Endothelial cell of umbilical vein (primary cell): ENCODE measurements around the gene SLF1. TPM values are rescaled to one million over a fixed set of nuclear protein-coding genes. Genes with fewer than 3 reads are reported as not detected.

Experiments used
- Bru-seq: library from RNA; stranded (reverse); fragments of 400-500 nt; gene quantifications from one replicate; lab custom pipeline; 2021; lab: Mats Ljungman, UMichigan
- BruChase-seq, 2 experiments: library from RNA; stranded (reverse); fragments of 400-500 nt; gene quantifications; one replicate each; lab custom pipeline; 2021; lab: Mats Ljungman, UMichigan
- BruUV-seq: library from RNA; stranded (reverse); fragments of 400-500 nt; replicated peaks from 2 replicates; lab custom pipeline; 2021; lab: Mats Ljungman, UMichigan
- CTCF ChIA-PET: fragments of 300-600, 350-600 bp; sonication (Branson Sonifier 250); formaldehyde crosslinking; loops from one replicate; lab custom pipeline; 2021; ENCODE audit warnings: antibody characterized with exemption, inconsistent platforms; lab: Charles Lee
- POLR2A ChIA-PET: fragments of 300-600, 350-600 bp; sonication (Branson Sonifier 250); formaldehyde crosslinking; loops from one replicate; lab custom pipeline; 2021; ENCODE audit warnings: antibody characterized with exemption, inconsistent platforms; lab: Charles Lee
- DNase-seq: peaks from one replicate; pipeline ENCODE4 v3.0.0-alpha.2; 2011; ENCODE audit warnings: low read depth, low spot score
- FAIRE-seq: peaks from 2 replicates; lab custom pipeline; 2011; peaks lifted over from hg19 to GRCh38; lab: Jason Lieb, UNC
- H2AFZ ChIP-seq: 2 replicates; pipeline ENCODE4 v1.6.0; 2012; ENCODE audit warnings: low read depth, low read length, control low read depth, inconsistent platforms
- H3K27ac ChIP-seq: 2 replicates; pipeline ENCODE4 v1.5.1; 2011; ENCODE audit warnings: low read depth, mild to moderate bottlenecking, control low read depth, low read length, moderate library complexity; ENCODE audit not compliant: insufficient read depth
- H3K27me3 ChIP-seq, 2 experiments: 2 replicates each; pipeline versions ENCODE4 v1.6.0 to v1.6.1; 2011; ENCODE audit warnings: low read length in 2 of 2, mixed read lengths in 1 of 2; ENCODE audit not compliant: control insufficient read depth in 2 of 2, insufficient read depth in 2 of 2
- H3K36me3 ChIP-seq, 2 experiments: 2 replicates in 1 of 2; 3 replicates in 1 of 2; pipeline ENCODE4 v1.5.1; 2011; ENCODE audit warnings: low read length in 2 of 2, mild to moderate bottlenecking in 1 of 2, moderate library complexity in 1 of 2; ENCODE audit not compliant: control insufficient read depth in 2 of 2, insufficient read depth in 2 of 2; ENCODE audit errors: extremely low read depth in 1 of 2
- H3K4me1 ChIP-seq: 3 replicates; pipeline ENCODE4 v1.5.1; 2011; ENCODE audit warnings: mild to moderate bottlenecking, low read length; ENCODE audit not compliant: control insufficient read depth, insufficient read depth; ENCODE audit errors: extremely low read depth
- H3K4me2 ChIP-seq: 2 replicates; pipeline ENCODE4 v1.6.1; 2011; ENCODE audit warnings: low read length, control low read depth, mixed read lengths; ENCODE audit not compliant: insufficient read depth
- H3K4me3 ChIP-seq, 3 experiments: fragments of 200-600 bp in 1 of 3; sonication (generic), shearing (Covaris generic) in 1 of 3; replicated peaks in 1 of 3; 2 replicates each; pipeline ENCODE4 v1.5.1; 2011 to 2016; ENCODE audit warnings: control low read depth in 3 of 3, low read length in 3 of 3, mild to moderate bottlenecking in 2 of 3, inconsistent platforms in 1 of 3, low read depth in 1 of 3, moderate library complexity in 1 of 3; ENCODE audit not compliant: insufficient read depth in 1 of 3
- H3K79me2 ChIP-seq: 2 replicates; pipeline ENCODE4 v1.6.0; 2012; ENCODE audit warnings: low read length, inconsistent platforms; ENCODE audit not compliant: control insufficient read depth, insufficient read depth
- H3K9ac ChIP-seq: replicated peaks from 2 replicates; pipeline ENCODE3; 2011; ENCODE audit warnings: low read length, control low read depth; ENCODE audit not compliant: insufficient read depth; ENCODE audit errors: extremely low read depth
- H3K9me1 ChIP-seq: replicated peaks from 3 replicates; pipeline ENCODE4 v1.6.0; 2011; ENCODE audit warnings: mild to moderate bottlenecking, low read length; ENCODE audit not compliant: control insufficient read depth, insufficient read depth; ENCODE audit errors: extremely low read depth
- H3K9me3 ChIP-seq: replicated peaks from 2 replicates; pipeline ENCODE4 v1.5.1; 2012; ENCODE audit warnings: low read length, inconsistent platforms; ENCODE audit not compliant: control insufficient read depth, insufficient read depth
- H4K20me1 ChIP-seq: replicated peaks from 2 replicates; pipeline ENCODE3; 2011; ENCODE audit warnings: mild to moderate bottlenecking, low read length; ENCODE audit not compliant: control insufficient read depth, insufficient read depth; ENCODE audit errors: extremely low read depth
- EZH2 ChIP-seq: IDR thresholded peaks from 2 replicates; pipeline ENCODE4 v1.6.1; 2012; ENCODE audit warnings: borderline replicate concordance, low read depth, mild to moderate bottlenecking, moderate library complexity, low read length, inconsistent platforms; ENCODE audit not compliant: severe bottlenecking
- FOS ChIP-seq: IDR thresholded peaks from 2 replicates; pipeline ENCODE4 v1.6.1; 2011; ENCODE audit warnings: mild to moderate bottlenecking, low read length, moderate library complexity, borderline replicate concordance; ENCODE audit not compliant: insufficient read depth
- JUN ChIP-seq: IDR thresholded peaks from 2 replicates; pipeline ENCODE4 v1.6.1; 2011; ENCODE audit warnings: borderline replicate concordance, low read depth; ENCODE audit not compliant: insufficient read length, insufficient read depth
- MYC ChIP-seq: IDR thresholded peaks from one replicate; pipeline ENCODE4 v1.6.1; 2011; ENCODE audit warnings: mild to moderate bottlenecking, low read depth, low read length
- POLR2A ChIP-seq: IDR thresholded peaks from 2 replicates; pipeline ENCODE4 v1.6.1; 2012; ENCODE audit warnings: low read depth, mild to moderate bottlenecking, control low read depth, low read length
- POLR2AphosphoS5 ChIP-seq: IDR thresholded peaks from 2 replicates; pipeline ENCODE4 v1.6.1; 2012; ENCODE audit warnings: low read depth, mild to moderate bottlenecking, control low read depth, low read length, moderate library complexity; ENCODE audit not compliant: insufficient read depth
- dilution Hi-C: fragments of 300-500 bp; cut with MboI; formaldehyde crosslinking; loops from one replicate; pipeline ENCODE4 v1.15.0; 2019; ENCODE audit warnings: low sequenced_read_pairs; ENCODE audit not compliant: extremely low pct_ligation_motif_present
- intact Hi-C: fragments of 100-400 bp; cut with micrococcal nuclease; formaldehyde crosslinking; loops from one replicate; pipeline ENCODE4 v1.10.0; 2022
- long read RNA-seq: library from polyadenylated mRNA; stranded (forward); transcript quantifications from one replicate; pipeline ENCODE4 v2.0.0, GENCODE V29; 2021
- polyA minus RNA-seq, 3 experiments: library from RNA; depleted of rRNA, polyadenylated mRNA; stranded (reverse); fragments of >200 nt; gene quantifications; 1 replicate in 1 of 3; 2 replicates in 2 of 3; pipeline ENCODE4 v1.2.3, GENCODE V29; 2011
- polyA plus RNA-seq, 4 experiments: library from polyadenylated mRNA; depleted of rRNA in 3 of 4; stranded (reverse) in 3 of 4; unstranded in 1 of 4; fragments of >200 nt; gene quantifications; 2 replicates each; pipeline versions ENCODE4 v1.2.1 to v1.2.3, GENCODE V29; 2011 to 2012; ENCODE audit warnings: missing spikeins in 1 of 4
- total RNA-seq: library from RNA; stranded (reverse); gene quantifications from 2 replicates; pipeline ENCODE4 v1.2.3, GENCODE V29; 2021
- TF ChIP-seq, protein P1 (sequence below): IDR thresholded peaks from 2 replicates; pipeline ENCODE4 v1.6.1; 2011; ENCODE audit not compliant: insufficient read depth, insufficient read length
- TF ChIP-seq, protein P2 (sequence below), 2 donors: IDR thresholded peaks; 1 replicate in 1 of 2; 2 replicates in 1 of 2; pipeline ENCODE4 v1.5.1; 2011; ENCODE audit warnings: low read length in 2 of 2, mild to moderate bottlenecking in 2 of 2, moderate library complexity in 2 of 2, control low read depth in 1 of 2, inconsistent platforms in 1 of 2, low read depth in 1 of 2; ENCODE audit not compliant: insufficient read depth in 1 of 2; ENCODE audit errors: extremely low read depth in 1 of 2

Gene SLF1
- total RNA-seq (6.4 and 8.5 TPM in 2 replicates), polyA plus RNA-seq (1.4 TPM in 2 replicates), polyA minus RNA-seq (3.6 and 3.9 TPM in 2 replicates), Bru-seq, nascent RNA (percentile 73 among the genes with signal in this experiment), BruChase-seq, experiment 1, labeled RNA remaining after a 6-hour chase (percentile 53 among the genes with signal in this experiment), BruChase-seq, experiment 2, labeled RNA remaining after a 2-hour chase (percentile 67 among the genes with signal in this experiment)
- polyA plus RNA-seq (2011; cell fraction: cytosol; rRNA removed), result 1.7 and 2.2 TPM in 2 replicates
- polyA plus RNA-seq (2011; cell fraction: nucleus; rRNA removed), result 4.2 and 5.3 TPM in 2 replicates
- polyA plus RNA-seq (2012), result 2.2 and 4.4 TPM in 2 replicates
- polyA minus RNA-seq (2011; cell fraction: cytosol; rRNA and poly(A)+ RNA removed), result 63.7 TPM
- polyA minus RNA-seq (2011; cell fraction: nucleus; rRNA and poly(A)+ RNA removed), result 5.0 and 12.6 TPM in 2 replicates
- long read RNA-seq, full-length matches to known transcripts, result 5 of 37 reads
- long read RNA-seq, partial matches to known transcripts, result 1 of 37 reads
- long read RNA-seq, other reads (novel, unspliced or antisense), result 31 of 37 reads

DNA sequence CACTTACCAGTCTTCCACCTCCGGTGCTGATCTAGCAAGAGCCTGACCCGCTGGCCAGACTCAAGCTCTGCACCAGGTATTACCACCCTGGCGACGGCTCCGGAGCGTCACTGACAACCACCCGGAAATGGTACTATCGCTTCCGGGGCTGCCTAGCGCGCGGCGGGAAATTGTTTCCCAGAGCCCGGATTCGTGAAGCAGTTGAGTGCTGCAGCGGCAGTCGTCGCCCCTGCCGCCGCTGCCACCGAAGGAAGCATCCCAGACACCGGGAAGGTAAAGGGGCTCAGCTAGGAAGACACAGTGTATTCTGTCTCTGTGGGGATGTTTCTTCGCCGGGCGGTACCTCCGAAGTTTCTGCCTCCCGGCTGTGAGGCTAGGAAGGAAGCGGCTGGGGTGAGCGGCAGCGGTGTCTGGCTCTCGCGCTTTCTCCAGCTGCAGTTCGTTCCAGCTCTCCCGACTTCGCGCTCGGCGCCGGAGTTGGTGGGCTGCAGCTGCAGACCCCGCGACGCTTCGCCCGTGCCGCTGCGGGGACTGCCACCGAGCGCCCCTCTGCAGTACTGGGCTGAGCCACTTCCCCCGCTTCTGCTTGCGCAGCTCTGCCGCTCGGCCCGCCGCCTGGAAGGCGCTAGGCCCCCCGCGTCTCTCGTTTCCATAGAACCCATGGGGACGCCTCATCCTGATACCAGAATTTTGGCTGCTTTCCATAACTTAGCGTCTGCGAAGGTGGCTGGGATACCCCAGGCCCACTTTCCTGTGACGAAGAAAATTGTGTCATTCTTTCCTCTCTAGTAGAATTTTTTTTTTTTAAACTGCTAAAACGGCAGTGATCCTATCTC lies at the start of gene SLF1, which contains the start of gene KIAA0825:
Gene SLF1 (plus strand): TSS at position 177 of the 836 bp plus-strand sequence. CDS start 10,142 bp downstream, outside the sequence.
Gene KIAA0825 (minus strand): TSS at position 112 of the 836 bp plus-strand sequence. CDS start 81,478 bp downstream, outside the sequence.
- peak; percentile 43 for TF ChIP-seq POLR2A
- TF ChIP-seq EZH2, result no peak
- FAIRE-seq (peak; percentile 80), DNase-seq (peak; percentile 91)
- peak within 1 kb of the TSS; percentile 98 for H2AFZ ChIP-seq
- H3K36me3 ChIP-seq, result no peaks in the 10 kb centered on the region
- dilution Hi-C loops, result no loop called here
- no peaks in the 10 kb centered on the region for H3K27me3 ChIP-seq
- peaks cover 12% of the 10 kb centered on the region for H3K4me1 ChIP-seq
- CTCF ChIA-PET, result interaction anchor here (1.2 to 2.0 kb wide), 5 partner anchors 10 to 119 kb away, joined by 3 to 10 read pairs (median 4); no protein-coding TSS in a partner anchor
- peak within 1 kb of the TSS; percentile 66 for H3K27ac ChIP-seq
- H4K20me1 ChIP-seq, result no peaks in the 10 kb centered on the region
- H3K9me1 ChIP-seq, result no peaks in the 10 kb centered on the region
- H3K79me2 ChIP-seq, result peaks cover 21% of the 10 kb centered on the region
- H3K9me3 ChIP-seq, result no peaks in the 10 kb centered on the region
- intact Hi-C loops, result loop anchor here (1.0 to 2.0 kb wide), 2 partner anchors 75 to 120 kb away; no protein-coding TSS in a partner anchor
- peak within 1 kb of the TSS; percentile 73 to 90 (median 79) for H3K4me3 ChIP-seq
- POLR2A ChIA-PET, result no interaction called here
- peak within 1 kb of the TSS; percentile 65 for H3K9ac ChIP-seq
- BruUV-seq, result TSS peak; percentile 43
- peak within 1 kb of the TSS; percentile 88 for H3K4me2 ChIP-seq

DNA sequence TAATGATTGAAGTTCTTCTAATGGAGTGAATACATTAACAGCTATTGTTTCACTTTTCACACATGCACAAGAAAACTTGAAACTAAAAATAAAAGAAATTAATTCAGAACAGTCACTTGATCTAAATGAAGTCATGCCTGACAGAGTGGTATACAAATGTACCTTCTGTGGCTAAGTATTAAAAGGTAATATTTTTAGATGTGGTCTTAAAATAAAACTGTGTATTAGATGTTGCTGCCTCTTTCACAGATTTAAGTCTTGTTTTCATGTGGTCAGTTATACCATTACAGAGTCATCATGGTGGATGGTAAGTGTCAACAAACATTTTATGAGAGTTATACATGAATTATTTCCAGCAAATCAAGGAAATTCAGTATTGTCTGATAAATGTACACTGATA lies 47.1 kb upstream of the SLF1 start:
- no peaks in the 10 kb centered on the region for H3K79me2 ChIP-seq
- H3K9me3 ChIP-seq, result no peaks in the 10 kb centered on the region
- intact Hi-C loops (no loop called here), dilution Hi-C loops (no loop called here)
- H3K27me3 ChIP-seq, result no peaks in the 10 kb centered on the region
- no peak overlapping the region for H3K9ac ChIP-seq
- no peak overlapping the region for H3K27ac ChIP-seq
- CTCF ChIA-PET, result no interaction called here
- no TSS peak for BruUV-seq
- no peaks in the 10 kb centered on the region for H4K20me1 ChIP-seq
- DNase-seq (no peak), FAIRE-seq (no peak)
- no peaks in the 10 kb centered on the region for H3K9me1 ChIP-seq
- no peak for TF ChIP-seq POLR2AphosphoS5
- no peak for TF ChIP-seq MYC
- TF ChIP-seq, protein P1, sequence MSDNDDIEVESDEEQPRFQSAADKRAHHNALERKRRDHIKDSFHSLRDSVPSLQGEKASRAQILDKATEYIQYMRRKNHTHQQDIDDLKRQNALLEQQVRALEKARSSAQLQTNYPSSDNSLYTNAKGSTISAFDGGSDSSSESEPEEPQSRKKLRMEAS, result no peak
- TF ChIP-seq, protein P2, sequence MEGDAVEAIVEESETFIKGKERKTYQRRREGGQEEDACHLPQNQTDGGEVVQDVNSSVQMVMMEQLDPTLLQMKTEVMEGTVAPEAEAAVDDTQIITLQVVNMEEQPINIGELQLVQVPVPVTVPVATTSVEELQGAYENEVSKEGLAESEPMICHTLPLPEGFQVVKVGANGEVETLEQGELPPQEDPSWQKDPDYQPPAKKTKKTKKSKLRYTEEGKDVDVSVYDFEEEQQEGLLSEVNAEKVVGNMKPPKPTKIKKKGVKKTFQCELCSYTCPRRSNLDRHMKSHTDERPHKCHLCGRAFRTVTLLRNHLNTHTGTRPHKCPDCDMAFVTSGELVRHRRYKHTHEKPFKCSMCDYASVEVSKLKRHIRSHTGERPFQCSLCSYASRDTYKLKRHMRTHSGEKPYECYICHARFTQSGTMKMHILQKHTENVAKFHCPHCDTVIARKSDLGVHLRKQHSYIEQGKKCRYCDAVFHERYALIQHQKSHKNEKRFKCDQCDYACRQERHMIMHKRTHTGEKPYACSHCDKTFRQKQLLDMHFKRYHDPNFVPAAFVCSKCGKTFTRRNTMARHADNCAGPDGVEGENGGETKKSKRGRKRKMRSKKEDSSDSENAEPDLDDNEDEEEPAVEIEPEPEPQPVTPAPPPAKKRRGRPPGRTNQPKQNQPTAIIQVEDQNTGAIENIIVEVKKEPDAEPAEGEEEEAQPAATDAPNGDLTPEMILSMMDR (IDR thresholded peaks at IDR 0.05; ENCODE audit: extremely low read depth in 1 of 2, insufficient read depth in 1 of 2, low read depth in 1 of 2, low read length in 2 of 2), result no peak
- no peak for TF ChIP-seq POLR2A
- TF ChIP-seq JUN, result no peak
- TF ChIP-seq FOS, result no peak
- no peak overlapping the region for H2AFZ ChIP-seq
- no peak overlapping the region for H3K4me2 ChIP-seq
- H3K36me3 ChIP-seq, result no peaks in the 10 kb centered on the region
- no peaks in the 10 kb centered on the region for H3K4me1 ChIP-seq
- no peak overlapping the region for H3K4me3 ChIP-seq
- POLR2A ChIA-PET, result no interaction called here
